Astrocyte of the spinal cord (primary cell): ENCODE results near the gene AOPEP.
A peak's percentile ranks its signal among the peaks of the same experiment; 100 is the strongest.
"Not testable (repeated sequence)": the region's sequence is repeated elsewhere in the genome, so short reads cannot be mapped to it uniquely, and the experiment has no call there.

Experiments
- DNase-seq: peaks from one replicate; pipeline ENCODE4 v3.0.0; 2011; ENCODE audit warnings: low read depth, low spot score
- H3K4me3 ChIP-seq: 2 replicates; pipeline ENCODE4 v1.5.1; 2011; ENCODE audit warnings: low read depth, mild to moderate bottlenecking, low read length, moderate library complexity
- in situ Hi-C: cut with HindIII; loops from 2 replicates; pipeline ENCODE4 v1.10.0; 2017; ENCODE audit warnings: low sequenced_read_pairs
- TF ChIP-seq, protein P1 (sequence below): IDR thresholded peaks from 2 replicates; pipeline ENCODE4 v1.5.1; 2012; ENCODE audit warnings: low read depth, mild to moderate bottlenecking, low read length, inconsistent platforms

The AOPEP gene

DNA sequence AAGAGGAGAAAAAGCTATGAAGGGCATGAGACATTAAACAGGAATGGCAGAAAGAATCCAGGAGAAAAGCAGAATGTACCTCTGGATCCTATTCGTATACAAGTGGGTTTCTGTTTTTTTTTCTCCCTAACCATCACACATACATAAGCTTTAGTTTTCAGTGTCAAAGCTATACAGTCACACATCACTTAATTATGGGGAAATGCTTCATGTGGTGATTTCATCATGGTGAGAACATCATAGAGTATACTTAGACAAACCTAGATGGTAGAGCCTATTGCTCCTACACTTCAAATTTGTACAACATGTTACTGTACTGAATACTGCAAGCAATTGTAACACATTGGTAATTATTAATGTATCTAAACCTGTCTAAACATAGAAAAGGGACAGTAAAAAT lies 290.6 kb downstream of the AOPEP start:
- DNase-seq: no peak
- H3K4me3 ChIP-seq: no peak overlapping the region
- TF ChIP-seq, protein P1, sequence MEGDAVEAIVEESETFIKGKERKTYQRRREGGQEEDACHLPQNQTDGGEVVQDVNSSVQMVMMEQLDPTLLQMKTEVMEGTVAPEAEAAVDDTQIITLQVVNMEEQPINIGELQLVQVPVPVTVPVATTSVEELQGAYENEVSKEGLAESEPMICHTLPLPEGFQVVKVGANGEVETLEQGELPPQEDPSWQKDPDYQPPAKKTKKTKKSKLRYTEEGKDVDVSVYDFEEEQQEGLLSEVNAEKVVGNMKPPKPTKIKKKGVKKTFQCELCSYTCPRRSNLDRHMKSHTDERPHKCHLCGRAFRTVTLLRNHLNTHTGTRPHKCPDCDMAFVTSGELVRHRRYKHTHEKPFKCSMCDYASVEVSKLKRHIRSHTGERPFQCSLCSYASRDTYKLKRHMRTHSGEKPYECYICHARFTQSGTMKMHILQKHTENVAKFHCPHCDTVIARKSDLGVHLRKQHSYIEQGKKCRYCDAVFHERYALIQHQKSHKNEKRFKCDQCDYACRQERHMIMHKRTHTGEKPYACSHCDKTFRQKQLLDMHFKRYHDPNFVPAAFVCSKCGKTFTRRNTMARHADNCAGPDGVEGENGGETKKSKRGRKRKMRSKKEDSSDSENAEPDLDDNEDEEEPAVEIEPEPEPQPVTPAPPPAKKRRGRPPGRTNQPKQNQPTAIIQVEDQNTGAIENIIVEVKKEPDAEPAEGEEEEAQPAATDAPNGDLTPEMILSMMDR: no peak
- in situ Hi-C loops: no loop called here

DNA sequence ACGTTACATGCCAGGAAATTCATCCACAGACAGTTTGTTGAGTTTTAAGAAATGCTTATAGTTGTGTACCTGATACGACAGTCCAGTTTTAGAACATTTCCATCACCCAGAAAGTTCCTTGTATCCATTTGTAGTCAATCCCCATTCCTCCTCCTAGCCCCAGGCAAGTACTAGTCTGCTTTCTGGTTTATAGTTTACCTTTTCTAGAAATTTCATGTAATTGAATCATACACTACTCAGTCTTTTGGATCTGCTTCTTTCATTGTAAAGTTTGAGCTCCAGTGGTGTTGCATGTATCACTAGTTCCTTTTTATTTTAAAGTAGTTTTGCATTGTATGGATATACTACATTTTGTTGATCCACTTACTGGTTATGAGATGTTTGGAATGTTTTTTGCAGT lies 291.2 kb downstream of the AOPEP start:
- DNase-seq: no peak
- H3K4me3 ChIP-seq: no peak overlapping the region
- in situ Hi-C loops: no loop called here
- TF ChIP-seq, protein P1: no peak

DNA sequence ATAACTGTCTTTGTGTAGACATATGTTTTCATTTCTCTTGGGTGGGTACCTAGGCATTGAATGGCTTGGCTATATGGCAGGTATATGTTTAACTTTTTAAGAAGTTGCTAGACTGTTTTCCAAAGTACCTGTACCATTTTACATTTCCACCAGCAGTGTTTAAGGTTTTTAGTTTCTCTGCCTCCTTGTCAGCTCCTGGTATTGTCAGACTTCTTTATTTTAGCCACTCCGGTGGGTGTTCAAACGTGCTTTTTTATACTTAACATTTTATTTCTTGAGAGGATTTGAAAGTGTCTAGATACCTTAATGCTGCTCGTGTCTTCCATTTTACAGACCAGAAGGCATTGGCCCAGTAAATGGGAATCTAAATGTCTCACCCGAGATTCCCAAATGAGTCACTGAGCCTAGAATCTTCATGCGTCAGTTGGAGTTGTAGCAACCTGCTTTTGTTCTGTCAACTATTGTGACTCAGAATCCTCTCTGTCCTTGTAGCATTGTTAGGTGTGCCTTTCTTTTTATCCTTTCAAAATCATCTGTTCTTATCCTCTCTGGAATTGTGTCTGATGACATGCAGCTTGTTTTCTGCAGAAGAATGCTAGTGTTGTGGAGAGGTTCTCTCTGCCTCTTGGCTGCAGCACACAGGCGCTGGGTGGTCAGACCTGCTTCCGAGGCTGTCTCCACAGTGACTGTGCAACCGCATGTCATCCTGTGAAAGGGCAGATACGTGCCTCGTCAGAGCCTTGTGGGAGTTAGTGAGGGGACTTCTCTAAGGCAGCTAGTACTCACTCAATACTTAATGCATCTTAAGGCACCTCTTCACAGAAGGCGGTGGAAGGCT lies 291.8 kb downstream of the AOPEP start:
- DNase-seq: peak; percentile 95
- TF ChIP-seq, protein P1: no peak
- no peak overlapping the region for H3K4me3 ChIP-seq
- in situ Hi-C loops: no loop called here

DNA sequence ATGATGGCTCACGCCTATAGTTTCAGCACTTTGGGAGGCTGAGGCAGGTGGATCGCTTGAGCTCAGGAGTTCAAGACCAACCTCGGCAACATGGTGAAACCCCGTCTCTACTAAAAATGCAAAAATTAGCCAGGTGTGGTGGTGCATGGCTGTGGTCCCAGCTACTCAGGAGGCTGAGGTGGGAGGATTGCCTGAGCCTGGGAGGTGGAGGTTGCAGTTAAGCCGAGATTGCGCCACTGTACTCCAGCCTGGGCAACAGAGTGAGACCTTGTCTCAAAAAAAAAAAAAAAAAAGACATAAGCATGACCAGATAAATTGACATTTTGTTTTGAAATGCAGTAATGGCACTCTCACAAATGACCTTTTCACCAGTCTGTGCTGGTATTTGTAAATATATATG lies 294.1 kb downstream of the AOPEP start:
- DNase-seq, H3K4me3 ChIP-seq, in situ Hi-C loops: not testable (repeated sequence)

DNA sequence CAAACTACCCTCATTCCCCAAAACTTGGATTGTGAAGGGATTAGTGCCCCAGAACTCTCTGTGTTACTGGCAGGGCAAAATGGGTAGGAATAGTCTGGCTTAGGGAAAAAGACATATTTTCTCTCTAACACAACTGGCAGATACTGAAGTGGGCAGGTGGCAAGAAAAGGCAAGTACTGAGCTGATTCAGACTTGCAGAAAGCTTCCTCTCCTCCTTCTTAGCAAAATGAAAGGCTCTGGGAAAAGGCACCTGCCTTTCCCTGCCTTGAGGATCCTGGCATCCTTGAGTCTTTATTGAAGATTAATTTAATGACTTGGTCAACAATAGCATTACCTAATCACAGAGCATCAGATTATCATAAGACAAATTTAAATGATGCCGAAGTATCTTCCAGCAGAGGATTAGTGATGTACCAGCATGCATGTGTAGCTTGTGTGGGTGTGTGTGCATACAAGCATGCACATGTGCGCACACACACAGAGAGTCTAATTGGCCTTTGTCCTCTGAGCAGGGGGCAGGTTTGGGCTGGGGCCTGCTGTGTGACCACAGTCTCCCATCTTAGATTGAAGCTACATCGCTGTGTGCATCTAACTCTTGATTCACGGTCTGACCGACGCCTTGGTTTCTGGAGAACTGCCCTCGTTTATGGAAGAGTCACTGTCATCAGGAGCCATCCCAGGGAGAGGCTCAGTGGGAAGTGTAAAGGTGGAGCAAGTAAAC lies 294.8 kb downstream of the AOPEP start:
- DNase-seq: no peak
- TF ChIP-seq, protein P1: no peak
- no peak overlapping the region for H3K4me3 ChIP-seq
- in situ Hi-C loops: no loop called here

DNA sequence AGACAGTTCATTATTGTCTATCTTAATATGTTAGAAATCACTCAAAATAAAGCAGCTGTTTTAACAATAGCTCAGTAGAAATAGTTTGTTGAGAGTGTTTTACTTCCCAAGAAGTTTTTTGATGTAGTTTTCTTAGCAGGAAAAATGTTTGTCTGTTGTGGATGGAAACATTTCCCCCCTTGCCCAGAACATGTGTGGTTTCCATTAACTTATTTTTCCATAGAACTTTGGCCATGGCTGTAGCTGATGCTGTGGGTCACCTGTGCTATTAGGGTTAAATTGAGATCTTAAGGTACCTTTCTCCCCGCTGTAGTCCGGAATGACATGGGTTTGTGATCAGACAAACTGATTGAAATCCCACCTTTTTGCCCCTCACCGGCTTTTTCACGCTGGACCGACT lies 296.2 kb downstream of the AOPEP start:
- DNase-seq: no peak
- in situ Hi-C loops: no loop called here
- TF ChIP-seq, protein P1: no peak
- H3K4me3 ChIP-seq: no peak overlapping the region
